HG02623 (cell line): Measurements from ENCODE around the gene POC1A.
"Not testable (repeated sequence)": the region's sequence is repeated elsewhere in the genome, so short reads cannot be mapped to it uniquely, and the experiment has no call there.

Source experiments
- ATAC-seq: cut with Tn5 transposase; IDR thresholded peaks from one replicate; pipeline ENCODE4 v1.9.1; 2021; ENCODE audit warnings: moderate library complexity; ENCODE audit not compliant: unreplicated experiment

The POC1A gene

GRCh38 chr3:52184690-52185089 is 30.5 kb upstream of the POC1A start:
- no peak for ATAC-seq

DNA sequence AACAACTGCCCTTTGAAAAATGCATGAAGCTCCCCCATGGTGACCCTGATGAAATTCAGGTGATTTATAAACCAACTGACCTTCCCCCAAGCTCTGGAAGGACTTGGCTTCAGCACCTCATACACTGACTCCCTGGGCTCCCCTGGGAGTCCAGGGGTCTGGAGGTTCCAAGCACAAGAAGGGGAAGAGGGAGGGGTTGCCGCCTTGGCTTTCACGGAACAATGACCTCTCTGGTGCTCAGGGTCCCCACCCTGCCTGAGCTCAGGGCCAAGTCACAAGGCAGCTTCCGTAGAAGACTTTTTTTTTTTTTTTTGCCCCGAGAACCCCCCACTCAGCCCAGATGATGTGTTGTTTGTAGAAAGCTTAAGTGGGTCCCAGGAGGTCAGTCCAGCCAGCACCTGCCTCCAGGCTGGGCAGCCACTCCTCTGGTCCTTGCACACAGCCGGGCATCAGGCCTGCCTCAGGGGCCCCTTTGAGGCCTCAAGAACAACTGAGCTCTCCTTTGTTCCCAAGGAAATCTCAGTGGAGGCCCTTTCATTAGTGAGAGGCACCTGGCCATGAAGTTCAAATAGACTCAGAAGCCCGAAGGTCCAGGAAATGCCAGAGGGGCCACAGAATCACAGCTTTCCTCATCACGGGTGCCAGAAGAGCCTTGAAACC is 29.7 kb upstream of the POC1A start:
- no peak for ATAC-seq

DNA sequence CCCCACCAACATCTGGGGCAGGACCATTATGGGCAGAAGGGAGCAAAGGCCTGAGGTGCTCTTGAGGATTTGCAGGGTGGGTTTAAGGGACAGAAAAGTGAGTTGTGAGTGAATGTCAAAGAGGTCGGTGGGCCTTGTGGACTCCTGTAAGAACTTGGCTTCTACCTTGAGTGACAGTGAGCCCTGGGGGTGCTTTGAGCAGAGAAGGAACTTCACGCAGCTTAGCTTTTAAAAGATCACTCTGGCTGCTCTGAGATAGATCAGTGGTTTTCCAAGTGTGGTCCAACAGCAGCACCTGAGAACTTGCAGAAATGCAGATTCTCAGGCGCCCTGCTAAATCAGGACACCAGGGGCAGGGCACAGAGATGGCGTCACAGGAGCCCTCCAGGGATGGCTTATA is 28.5 kb upstream of the POC1A start:
- no peak for ATAC-seq

DNA sequence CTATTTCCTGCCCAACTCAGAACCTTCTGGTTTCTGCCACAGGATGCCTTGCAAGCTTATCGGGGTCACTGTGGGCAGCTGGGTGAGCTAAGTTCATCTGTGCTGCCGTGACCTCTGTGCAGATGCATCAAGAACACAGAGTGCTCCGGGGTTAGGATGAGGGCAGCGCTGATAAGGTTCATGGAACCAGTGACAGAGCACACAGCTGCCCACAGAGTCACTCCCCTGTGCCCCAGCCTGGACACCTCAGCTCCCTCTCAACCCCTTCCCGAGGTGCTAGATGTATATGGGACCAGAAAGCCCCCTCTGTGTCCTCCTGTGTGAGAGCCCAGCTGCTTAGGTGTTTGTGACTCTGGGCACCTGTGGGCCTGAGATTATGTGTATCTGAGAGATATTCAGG is 28.0 kb upstream of the POC1A start:
- ATAC-seq, result no peak

GRCh38 chr3:52181543-52181942 is 27.3 kb upstream of the POC1A start:
- ATAC-seq, result no peak

GRCh38 chr3:52178537-52178936 is 24.3 kb upstream of the POC1A start:
- ATAC-seq, result no peak

DNA sequence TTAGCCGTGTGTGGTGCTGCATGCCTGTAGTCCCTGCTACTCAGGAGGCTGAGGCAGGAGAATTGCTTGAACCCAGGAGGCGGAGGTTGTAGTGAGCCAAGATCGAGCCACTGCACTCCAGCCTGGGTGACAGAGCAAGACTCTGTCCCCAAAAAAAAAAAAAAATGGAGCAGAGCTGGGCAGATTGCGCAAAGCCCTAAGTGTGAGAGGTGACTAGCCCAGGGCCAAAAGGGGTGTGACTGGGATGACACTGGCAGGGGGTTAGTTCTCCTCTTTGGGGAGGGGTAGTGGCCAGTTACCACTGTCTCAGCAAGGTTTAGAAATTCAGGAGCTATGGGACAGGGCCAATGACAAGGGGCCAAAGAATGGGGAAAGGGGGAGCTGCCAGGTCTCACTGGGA is 23.9 kb upstream of the POC1A start:
- not testable (repeated sequence) for ATAC-seq

- ATAC-seq, result no peak
These were observed 23.4 kb upstream of the POC1A start for GRCh38 chr3:52177701-52178042.

DNA sequence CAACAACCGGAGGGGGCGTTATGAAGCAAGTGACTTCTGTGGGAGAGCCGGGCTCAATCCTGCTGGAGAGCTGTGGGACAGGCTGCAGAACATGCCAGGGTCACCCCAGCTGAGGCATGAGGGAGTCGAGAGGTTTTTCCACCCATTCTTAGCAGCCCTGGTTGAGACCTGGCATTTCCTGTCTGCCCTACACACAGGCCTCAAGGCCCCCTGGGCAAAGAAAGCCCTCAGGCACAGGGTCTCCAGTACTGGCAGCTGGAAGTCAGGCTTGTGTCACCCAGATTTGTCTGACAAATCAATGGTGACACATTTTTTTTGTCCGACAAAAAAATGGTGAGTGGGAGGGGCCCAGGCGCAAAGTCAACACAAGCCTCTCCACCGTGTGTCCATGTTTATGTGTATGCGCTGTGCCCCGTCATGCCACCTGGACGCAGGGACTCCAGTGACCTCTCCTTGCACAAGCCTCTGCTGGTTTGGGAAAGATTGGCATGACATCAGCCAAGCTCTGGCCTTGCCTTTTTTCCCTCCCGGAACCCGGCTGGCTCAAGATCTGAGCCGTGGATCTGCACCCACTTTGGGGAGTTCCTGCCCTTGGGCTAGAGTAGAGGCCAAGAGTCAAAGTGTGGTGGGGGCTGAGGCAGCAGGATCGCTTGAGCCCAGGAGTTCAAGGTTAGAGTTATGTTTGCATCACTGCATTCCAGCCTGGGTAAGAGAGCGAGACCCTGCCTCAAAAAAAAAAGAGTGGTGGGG is 22.9 kb upstream of the POC1A start:
- no peak for ATAC-seq

- no peak for ATAC-seq
These were observed 22.0 kb upstream of the POC1A start for GRCh38 chr3:52176180-52176752.

GRCh38 chr3:52175416-52176179 is 21.4 kb upstream of the POC1A start:
- ATAC-seq, result no peak

- no peak for ATAC-seq
These were observed 20.7 kb upstream of the POC1A start for GRCh38 chr3:52174896-52175295.

DNA sequence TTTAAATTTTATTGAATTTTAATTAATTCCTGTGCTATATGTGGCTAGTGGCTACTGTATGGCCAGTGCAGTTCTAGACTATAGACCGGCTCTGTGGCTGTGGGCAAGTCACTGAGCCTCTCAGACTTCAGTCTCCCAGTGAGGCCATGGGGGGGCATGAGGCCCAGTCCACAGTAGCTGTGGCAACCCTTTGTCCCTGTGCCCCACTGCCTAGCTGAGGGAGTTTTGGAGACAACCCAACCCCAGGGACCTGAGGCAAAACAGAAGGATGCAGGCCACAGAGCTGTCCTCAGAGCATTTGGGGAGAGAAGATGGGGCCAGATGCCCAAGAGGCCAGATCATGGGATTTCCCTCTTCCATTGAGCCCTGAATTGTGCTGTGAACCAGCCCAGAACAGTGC is 18.9 kb upstream of the POC1A start:
- no peak for ATAC-seq

DNA sequence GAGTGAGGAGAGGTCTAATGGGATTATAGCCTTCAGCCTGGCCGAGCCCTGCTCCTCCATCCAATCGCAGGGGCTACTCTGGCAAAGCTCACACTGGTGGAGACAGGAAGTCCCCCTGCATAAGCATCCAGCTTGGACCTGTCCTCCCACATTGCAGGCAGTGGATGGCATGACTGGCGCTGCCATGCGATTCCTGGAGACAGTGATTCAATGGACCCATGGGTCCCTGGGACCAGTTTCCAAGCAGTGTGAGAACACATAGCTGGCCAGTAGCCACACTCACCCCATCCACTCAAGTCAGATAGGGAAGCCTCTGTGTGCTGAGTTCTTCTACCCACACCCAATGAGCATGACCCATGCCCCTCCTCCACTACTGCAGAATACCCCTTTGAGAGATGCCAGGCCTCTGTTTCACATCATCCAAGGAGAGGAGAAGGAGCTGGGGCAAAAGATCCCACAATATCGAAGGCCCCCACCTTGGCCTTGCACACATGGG is 18.1 kb upstream of the POC1A start:
- ATAC-seq, result no peak

DNA sequence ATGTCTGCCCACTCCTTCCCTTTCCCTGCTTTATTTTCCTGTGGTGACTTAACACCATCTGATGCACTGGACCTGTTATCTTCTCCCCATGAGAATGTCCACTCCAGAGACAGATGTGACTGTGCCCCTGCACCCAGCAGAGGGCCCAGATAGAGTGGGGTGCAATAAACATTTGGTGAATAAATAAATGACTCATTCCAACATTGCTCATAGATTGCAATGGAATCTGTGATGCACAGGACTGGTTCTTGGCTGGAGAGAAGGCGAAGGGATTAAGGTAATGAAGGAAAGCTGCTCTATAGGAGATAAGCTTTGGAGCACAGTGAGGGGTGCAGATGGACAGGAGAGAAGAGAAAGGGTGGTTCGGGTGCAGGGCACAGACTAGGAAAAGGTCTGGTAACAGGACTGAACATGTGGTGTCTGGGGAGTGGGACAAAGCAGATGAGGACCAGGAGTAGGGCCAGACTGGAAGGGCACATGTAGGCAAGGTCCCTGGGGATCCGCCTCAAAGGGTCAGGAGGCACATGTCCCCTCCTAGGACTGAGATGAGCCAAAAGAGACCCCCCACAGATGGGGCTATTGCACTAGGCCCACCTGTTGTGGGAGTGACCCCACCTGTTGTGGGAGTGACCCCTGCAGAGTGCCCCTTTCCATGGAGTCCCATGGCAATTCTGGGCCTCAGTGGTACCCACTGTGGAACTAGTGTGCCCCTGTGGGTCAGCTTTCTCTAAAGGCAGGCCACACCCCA is 17.5 kb upstream of the POC1A start:
- no peak for ATAC-seq

DNA sequence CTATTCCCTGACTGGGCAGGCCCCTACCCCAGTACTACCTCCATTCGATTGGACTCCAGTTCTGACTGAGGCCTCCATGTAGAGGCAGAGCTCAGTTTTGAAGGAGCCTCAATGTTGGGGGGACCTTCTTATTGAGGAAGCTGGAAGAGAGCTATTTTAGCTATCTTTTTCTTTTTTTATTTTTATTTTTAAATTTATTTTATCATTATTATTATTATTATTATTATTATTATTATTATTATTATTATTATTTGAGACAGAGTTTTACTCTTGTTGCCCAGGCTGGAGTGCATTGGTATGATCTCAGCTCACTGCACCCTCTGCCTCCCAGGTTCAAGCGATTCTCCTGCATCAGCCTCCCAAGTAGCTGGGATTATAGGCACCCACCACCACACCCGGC is 16.0 kb upstream of the POC1A start:
- ATAC-seq, result not testable (repeated sequence)

DNA sequence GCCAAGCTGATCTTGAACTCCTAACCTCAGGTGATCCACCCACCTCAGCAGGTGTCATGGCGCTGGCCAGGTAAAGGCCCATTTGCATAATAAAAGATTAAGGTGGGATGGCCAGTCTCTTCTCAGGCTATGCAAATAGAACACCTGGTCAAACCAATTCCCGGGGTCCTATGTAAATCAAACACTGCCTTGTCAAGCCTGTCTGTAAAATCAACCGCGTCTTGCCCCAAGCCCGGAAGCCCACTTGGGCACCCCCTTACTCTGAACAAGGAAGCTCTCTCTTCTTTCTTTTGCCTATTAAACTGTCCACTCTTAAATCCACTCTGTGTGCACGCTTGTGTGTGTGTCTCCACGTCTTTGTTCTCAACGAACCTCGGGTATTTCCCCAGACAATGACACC is 13.0 kb upstream of the POC1A start:
- ATAC-seq, result no peak

DNA sequence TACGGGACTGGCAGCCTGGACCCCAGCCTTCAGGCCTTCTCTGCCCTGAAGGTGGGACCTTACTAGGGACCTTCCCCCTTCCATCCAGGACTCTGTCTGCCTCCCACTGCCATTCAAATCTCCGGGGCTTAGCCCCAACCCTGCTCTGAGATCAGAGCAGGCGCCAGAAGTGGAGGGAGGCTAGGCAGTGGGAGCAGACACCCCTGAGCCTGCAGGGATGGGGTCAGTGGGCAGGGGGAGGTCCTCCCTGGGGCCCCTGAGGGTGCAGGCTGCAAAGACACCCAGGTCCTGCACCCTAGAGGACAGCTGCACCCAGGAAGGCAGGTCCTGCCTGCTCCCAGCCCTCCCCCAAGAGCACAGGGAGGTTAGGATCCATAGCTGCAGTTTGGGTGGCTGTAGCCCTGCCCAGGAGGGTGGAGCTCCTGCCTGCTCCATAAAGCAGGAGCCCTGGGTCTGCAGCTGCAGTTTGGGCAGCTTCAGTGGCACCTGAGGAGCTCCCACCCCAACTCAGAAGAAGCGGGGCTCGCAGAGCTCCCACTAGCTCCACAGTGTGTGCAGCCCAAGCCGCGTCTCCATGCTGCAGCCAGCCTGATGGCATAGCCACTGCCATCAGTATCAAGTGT is 8.1 kb upstream of the POC1A start:
- no peak for ATAC-seq

DNA sequence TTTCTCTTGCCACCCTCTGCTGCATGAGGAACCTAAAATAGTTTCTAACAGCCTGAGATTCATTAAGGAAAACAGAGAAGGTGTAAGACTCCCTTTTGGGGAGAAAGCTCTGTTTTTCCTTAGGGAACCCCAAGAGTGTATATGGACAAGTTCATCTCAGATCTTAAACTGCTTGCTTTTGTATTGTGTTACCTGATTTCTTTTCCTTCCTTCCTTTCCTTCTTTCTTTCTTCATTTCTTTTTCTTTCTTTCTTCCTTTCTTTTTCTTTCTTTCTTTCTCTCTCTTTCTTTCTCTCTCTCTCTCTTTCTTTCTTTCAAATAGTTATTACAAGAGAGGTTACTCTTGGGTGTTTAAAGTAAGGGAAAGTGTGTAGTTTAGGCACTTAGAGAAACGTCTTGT is 5.3 kb upstream of the POC1A start:
- ATAC-seq, result no peak

- ATAC-seq, result no peak
These were observed 1.7 kb upstream of the POC1A start for GRCh38 chr3:52155912-52156311.
